IMR-90 (cell line): ENCODE results near the gene RALGAPB. TPM values are rescaled to one million over a fixed set of nuclear protein-coding genes. Genes with fewer than 3 reads are reported as not detected.

Experiments
- ATAC-seq: fragments of 200-7000 bp; cut with Tn5 transposase; 2 replicates; pipeline ENCODE4 v1.9.1; 2020; ENCODE audit warnings: low read depth, mild to moderate bottlenecking, moderate library complexity
- BruUV-seq: library from RNA; stranded (reverse); fragments of 400-500 nt; replicated peaks from 2 replicates; lab custom pipeline; 2021; lab: Mats Ljungman, UMichigan
- CTCF ChIA-PET: fragments of 300-600 bp; formaldehyde crosslinking; extraction: SDS; loops from one replicate; lab custom pipeline; 2021; ENCODE audit warnings: antibody characterized with exemption; lab: Yijun Ruan, JAX
- POLR2A ChIA-PET: fragments of 300-600 bp; sonication (Branson Sonifier 250); formaldehyde crosslinking; loops from one replicate; lab custom pipeline; 2022; ENCODE audit warnings: antibody characterized with exemption; ENCODE audit not compliant: unreplicated experiment; lab: Charles Lee
- DNase-seq: peaks from one replicate; pipeline ENCODE4 v3.0.0; 2013
- H2AFZ ChIP-seq: replicated peaks from 2 replicates; pipeline ENCODE3; 2013; ENCODE audit warnings: low read length, mild to moderate bottlenecking; ENCODE audit not compliant: poor library complexity
- H2AK5ac ChIP-seq: 2 replicates; pipeline ENCODE4 v1.6.1; 2013; ENCODE audit warnings: low read depth, low read length, inconsistent platforms
- H2AK9ac ChIP-seq: replicated peaks from 2 replicates; pipeline ENCODE3; 2013; ENCODE audit warnings: mild to moderate bottlenecking, low read depth, low read length, moderate library complexity; ENCODE audit not compliant: poor library complexity
- H2BK120ac ChIP-seq: 2 replicates; pipeline ENCODE4 v1.6.1; 2013; ENCODE audit warnings: low read depth, low read length, inconsistent platforms
- H2BK15ac ChIP-seq: 3 replicates; pipeline ENCODE4 v1.6.1; 2013; ENCODE audit warnings: low read depth, low read length, inconsistent platforms
- H2BK20ac ChIP-seq: 2 replicates; pipeline ENCODE4 v1.6.1; 2013; ENCODE audit warnings: low read depth, mild to moderate bottlenecking, inconsistent platforms, low read length, moderate library complexity
- H2BK5ac ChIP-seq: 2 replicates; pipeline ENCODE4 v1.6.1; 2013; ENCODE audit warnings: mild to moderate bottlenecking, low read depth, low read length, inconsistent platforms; ENCODE audit not compliant: poor library complexity, severe bottlenecking
- H3K14ac ChIP-seq: replicated peaks from 2 replicates; pipeline ENCODE4 v1.6.1; 2013; ENCODE audit warnings: low read depth, low read length, inconsistent platforms
- H3K18ac ChIP-seq: 2 replicates; pipeline ENCODE4 v1.6.1; 2013; ENCODE audit warnings: low read depth, low read length, control low read depth
- H3K23ac ChIP-seq: 2 replicates; pipeline ENCODE4 v1.6.1; 2013; ENCODE audit warnings: low read depth, low read length, inconsistent platforms
- H3K27ac ChIP-seq: 2 replicates; pipeline ENCODE4 v1.5.1; 2013; ENCODE audit warnings: mild to moderate bottlenecking, control low read depth, low read length; ENCODE audit not compliant: insufficient read depth
- H3K27me3 ChIP-seq: 2 replicates; pipeline ENCODE4 v1.6.1; 2013; ENCODE audit warnings: low read length; ENCODE audit not compliant: control insufficient read depth, insufficient read depth
- H3K36me3 ChIP-seq: 2 replicates; pipeline ENCODE4 v1.6.1; 2013; ENCODE audit warnings: low read length, mixed read lengths; ENCODE audit not compliant: control insufficient read depth, insufficient read depth
- H3K4ac ChIP-seq: 2 replicates; pipeline ENCODE4 v1.6.1; 2013; ENCODE audit warnings: low read depth, low read length, inconsistent platforms
- H3K4me1 ChIP-seq: 2 replicates; pipeline ENCODE4 v1.6.1; 2013; ENCODE audit warnings: low read length, mixed read lengths; ENCODE audit not compliant: control insufficient read depth, insufficient read depth
- H3K4me2 ChIP-seq: 2 replicates; pipeline ENCODE4 v1.6.1; 2013; ENCODE audit warnings: low read depth, mild to moderate bottlenecking, control low read depth, low read length, moderate library complexity
- H3K4me3 ChIP-seq: 2 replicates; pipeline ENCODE4 v1.5.1; 2013; ENCODE audit warnings: low read depth, mild to moderate bottlenecking, control low read depth, low read length, moderate library complexity; ENCODE audit not compliant: insufficient read depth
- H3K56ac ChIP-seq: 2 replicates; pipeline ENCODE4 v1.6.1; 2013; ENCODE audit warnings: low read length, inconsistent platforms; ENCODE audit not compliant: insufficient read depth; ENCODE audit errors: extremely low read depth
- H3K79me1 ChIP-seq, 2 experiments: 2 replicates each; pipeline ENCODE4 v1.6.1; 2013; ENCODE audit warnings: low read length in 2 of 2, inconsistent platforms in 1 of 2, low read depth in 1 of 2
- H3K9ac ChIP-seq: 2 replicates; pipeline ENCODE4 v1.6.1; 2013; ENCODE audit warnings: low read depth, low read length, control low read depth
- H3K9me1 ChIP-seq: 2 replicates; pipeline ENCODE4 v1.6.1; 2013; ENCODE audit warnings: low read length, inconsistent platforms; ENCODE audit not compliant: insufficient read depth
- H3K9me3 ChIP-seq: 2 replicates; pipeline ENCODE4 v1.6.1; 2013; ENCODE audit warnings: low read length; ENCODE audit not compliant: control insufficient read depth, insufficient read depth
- H4K20me1 ChIP-seq: 2 replicates; pipeline ENCODE4 v1.6.1; 2013; ENCODE audit warnings: low read length, inconsistent platforms; ENCODE audit not compliant: insufficient read depth
- H4K5ac ChIP-seq: 2 replicates; pipeline ENCODE4 v1.6.1; 2013; ENCODE audit warnings: mild to moderate bottlenecking, low read depth, low read length, control low read depth
- H4K8ac ChIP-seq, 2 experiments: 2 replicates each; pipeline ENCODE4 v1.6.1; 2013; ENCODE audit warnings: low read depth in 2 of 2, low read length in 2 of 2, control low read depth in 1 of 2, inconsistent platforms in 1 of 2
- H4K91ac ChIP-seq: 2 replicates; pipeline ENCODE4 v1.6.1; 2013; ENCODE audit warnings: low read depth, low read length, inconsistent platforms; ENCODE audit not compliant: insufficient read depth
- BHLHE40 ChIP-seq: fragments of 150-350 bp; IDR thresholded peaks from 2 replicates; pipeline ENCODE4 v1.6.1; 2016; ENCODE audit warnings: mild to moderate bottlenecking, low read depth, low read length
- FOS ChIP-seq: fragments of 150-350 bp; IDR thresholded peaks from 2 replicates; pipeline ENCODE4 v1.6.1; 2016; ENCODE audit warnings: low read depth, low read length
- MAZ ChIP-seq: IDR thresholded peaks from 2 replicates; pipeline ENCODE4 v1.6.1; 2012; ENCODE audit warnings: low read depth, mild to moderate bottlenecking, low read length, improper control_type of control experiment, moderate library complexity, borderline replicate concordance
- MXI1 ChIP-seq: IDR thresholded peaks from 2 replicates; pipeline ENCODE4 v1.6.1; 2012; ENCODE audit warnings: low read depth, mild to moderate bottlenecking, low read length, moderate library complexity, borderline replicate concordance
- POLR2A ChIP-seq: IDR thresholded peaks from 2 replicates; pipeline ENCODE4 v1.6.1; 2012; ENCODE audit warnings: mild to moderate bottlenecking, low read depth, low read length
- RCOR1 ChIP-seq: IDR thresholded peaks from 2 replicates; pipeline ENCODE4 v1.6.1; 2012; ENCODE audit warnings: mild to moderate bottlenecking, low read length, improper control_type of control experiment; ENCODE audit not compliant: insufficient replicate concordance
- RFX5 ChIP-seq: IDR thresholded peaks from 2 replicates; pipeline ENCODE4 v1.8.0; 2012; ENCODE audit warnings: low read depth, mild to moderate bottlenecking, low read length, moderate library complexity
- SMC3 ChIP-seq: fragments of 150-350 bp; IDR thresholded peaks from 2 replicates; pipeline ENCODE4 v1.6.1; 2016; ENCODE audit warnings: low read depth, mild to moderate bottlenecking, antibody characterized with exemption, low read length, moderate library complexity
- WGBS, 2 experiments: methylation state at CpG; one replicate each; pipeline versions ENCODE4 v1.1.5 to v1.1.7; 2013; ENCODE audit warnings: missing lambda C conversion rate in 2 of 2; ENCODE audit not compliant: insufficient read length in 1 of 2; ENCODE audit errors: extremely low coverage in 2 of 2; 5-methylcytosine and 5-hydroxymethylcytosine counted together
- dilution Hi-C: fragments of 300-500 bp; cut with HindIII; formaldehyde crosslinking; loops from one replicate; pipeline ENCODE4 v1.14.3; 2018; ENCODE audit warnings: low sequenced_read_pairs; ENCODE audit not compliant: unreplicated experiment
- in situ Hi-C: fragments of 300-500 bp; cut with MboI; formaldehyde crosslinking; loops from 3 replicates; pipeline ENCODE4 v1.14.3; 2019; ENCODE audit warnings: low sequenced_read_pairs, inconsistent platforms, mixed read lengths
- intact Hi-C: fragments of 100-400 bp; cut with micrococcal nuclease; formaldehyde crosslinking; loops from 2 replicates; pipeline ENCODE4 v1.10.0; 2022
- polyA plus RNA-seq, 3 experiments: library from polyadenylated mRNA; depleted of rRNA; stranded (reverse); fragments of >200 nt; gene quantifications; 2 replicates each; pipeline ENCODE4 v1.2.3, GENCODE V29; 2012; ENCODE audit warnings: low replicate concordance in 1 of 3
- total RNA-seq: library from RNA; depleted of rRNA; stranded (reverse); fragments of >200 nt; gene quantifications from 2 replicates; pipeline ENCODE4 v1.2.3, GENCODE V29; 2012
- TF ChIP-seq, protein P1 (sequence below): conservative IDR thresholded peaks from 2 replicates; pipeline ENCODE4 v1.5.1; 2012; ENCODE audit warnings: mild to moderate bottlenecking, low read depth, low read length, improper control_type of control experiment

RALGAPB gene
- total and polyA plus RNA-seq, 2 of the 4 experiments (the other 2 are of a cell fraction) = 12.7 to 30.3 TPM

DNA sequence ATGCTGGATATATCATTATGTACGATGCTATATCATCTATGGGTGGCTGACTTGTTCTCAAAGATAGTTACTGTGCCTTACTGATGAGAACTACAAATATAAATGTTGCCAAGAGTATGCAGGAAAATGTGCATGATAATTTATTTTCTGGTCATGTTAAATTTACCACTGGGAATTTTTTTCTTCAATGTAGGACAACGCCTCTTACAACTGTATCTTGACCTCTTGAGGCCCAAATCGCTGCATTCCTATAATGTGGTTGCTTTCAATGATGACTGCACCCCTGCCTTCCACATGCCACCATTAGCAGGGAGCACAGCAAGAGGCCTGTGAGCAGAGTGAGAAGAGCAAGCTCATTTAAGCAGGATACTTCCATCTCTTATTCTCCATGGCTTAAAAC is 5.7 kb upstream of the RALGAPB start:
- no CpG with 5 or more reads among the region's 3 CpGs for WGBS, 2 experiments
- Histone ChIP-seq H3K79me1 (no peaks in the 10 kb centered on the region), H3K18ac (no peak overlapping the region), H4K5ac (no peak overlapping the region), H4K8ac (no peak overlapping the region), H3K4me1 (no peaks in the 10 kb centered on the region), H2AFZ (no peak overlapping the region), H3K14ac (no peak overlapping the region), H3K27me3 (peaks cover 4% of the 10 kb centered on the region; the same call in 1 of the 2 replicates), H3K23ac (no peak overlapping the region), H2AK9ac (no peak overlapping the region), H4K20me1 (no peaks in the 10 kb centered on the region), H2BK15ac (no peak overlapping the region), H2BK20ac (no peak overlapping the region), H3K4me2 (no peak overlapping the region), H3K36me3 (no peaks in the 10 kb centered on the region), H2BK120ac (no peak overlapping the region), H3K9me1 (no peaks in the 10 kb centered on the region), H3K9me3 (no peaks in the 10 kb centered on the region), H4K91ac (no peak overlapping the region), H3K4me3 (no peak overlapping the region), H2AK5ac (no peak overlapping the region), H3K56ac (no peak overlapping the region), H3K27ac (no peak overlapping the region), H3K9ac (no peak overlapping the region), H2BK5ac (no peak overlapping the region), H3K4ac (no peak overlapping the region)
- ChIA-PET POLR2A (no interaction called here), CTCF (no interaction called here)
- ATAC-seq (no peak), DNase-seq (no peak)
- BruUV-seq = no TSS peak
- dilution Hi-C loops (no loop called here), intact Hi-C loops (no loop called here), in situ Hi-C loops (loop anchor here (25.0 kb wide), 1 partner anchor 270 kb away; the partner anchor contains the start of gene ACTR5)
- TF ChIP-seq SMC3 (no peak), RCOR1 (no peak), MXI1 (no peak), MAZ (no peak), BHLHE40 (no peak), POLR2A (no peak), RFX5 (no peak), FOS (no peak)
- TF ChIP-seq, protein P1, sequence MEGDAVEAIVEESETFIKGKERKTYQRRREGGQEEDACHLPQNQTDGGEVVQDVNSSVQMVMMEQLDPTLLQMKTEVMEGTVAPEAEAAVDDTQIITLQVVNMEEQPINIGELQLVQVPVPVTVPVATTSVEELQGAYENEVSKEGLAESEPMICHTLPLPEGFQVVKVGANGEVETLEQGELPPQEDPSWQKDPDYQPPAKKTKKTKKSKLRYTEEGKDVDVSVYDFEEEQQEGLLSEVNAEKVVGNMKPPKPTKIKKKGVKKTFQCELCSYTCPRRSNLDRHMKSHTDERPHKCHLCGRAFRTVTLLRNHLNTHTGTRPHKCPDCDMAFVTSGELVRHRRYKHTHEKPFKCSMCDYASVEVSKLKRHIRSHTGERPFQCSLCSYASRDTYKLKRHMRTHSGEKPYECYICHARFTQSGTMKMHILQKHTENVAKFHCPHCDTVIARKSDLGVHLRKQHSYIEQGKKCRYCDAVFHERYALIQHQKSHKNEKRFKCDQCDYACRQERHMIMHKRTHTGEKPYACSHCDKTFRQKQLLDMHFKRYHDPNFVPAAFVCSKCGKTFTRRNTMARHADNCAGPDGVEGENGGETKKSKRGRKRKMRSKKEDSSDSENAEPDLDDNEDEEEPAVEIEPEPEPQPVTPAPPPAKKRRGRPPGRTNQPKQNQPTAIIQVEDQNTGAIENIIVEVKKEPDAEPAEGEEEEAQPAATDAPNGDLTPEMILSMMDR = no peak
